Measurements from ENCODE around the gene IRAK2.
"Not testable (repeated sequence)": the region's sequence is repeated elsewhere in the genome, so short reads cannot be mapped to it uniquely, and the experiment has no call there.

The IRAK2 gene, protein sequence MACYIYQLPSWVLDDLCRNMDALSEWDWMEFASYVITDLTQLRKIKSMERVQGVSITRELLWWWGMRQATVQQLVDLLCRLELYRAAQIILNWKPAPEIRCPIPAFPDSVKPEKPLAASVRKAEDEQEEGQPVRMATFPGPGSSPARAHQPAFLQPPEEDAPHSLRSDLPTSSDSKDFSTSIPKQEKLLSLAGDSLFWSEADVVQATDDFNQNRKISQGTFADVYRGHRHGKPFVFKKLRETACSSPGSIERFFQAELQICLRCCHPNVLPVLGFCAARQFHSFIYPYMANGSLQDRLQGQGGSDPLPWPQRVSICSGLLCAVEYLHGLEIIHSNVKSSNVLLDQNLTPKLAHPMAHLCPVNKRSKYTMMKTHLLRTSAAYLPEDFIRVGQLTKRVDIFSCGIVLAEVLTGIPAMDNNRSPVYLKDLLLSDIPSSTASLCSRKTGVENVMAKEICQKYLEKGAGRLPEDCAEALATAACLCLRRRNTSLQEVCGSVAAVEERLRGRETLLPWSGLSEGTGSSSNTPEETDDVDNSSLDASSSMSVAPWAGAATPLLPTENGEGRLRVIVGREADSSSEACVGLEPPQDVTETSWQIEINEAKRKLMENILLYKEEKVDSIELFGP

DNA sequence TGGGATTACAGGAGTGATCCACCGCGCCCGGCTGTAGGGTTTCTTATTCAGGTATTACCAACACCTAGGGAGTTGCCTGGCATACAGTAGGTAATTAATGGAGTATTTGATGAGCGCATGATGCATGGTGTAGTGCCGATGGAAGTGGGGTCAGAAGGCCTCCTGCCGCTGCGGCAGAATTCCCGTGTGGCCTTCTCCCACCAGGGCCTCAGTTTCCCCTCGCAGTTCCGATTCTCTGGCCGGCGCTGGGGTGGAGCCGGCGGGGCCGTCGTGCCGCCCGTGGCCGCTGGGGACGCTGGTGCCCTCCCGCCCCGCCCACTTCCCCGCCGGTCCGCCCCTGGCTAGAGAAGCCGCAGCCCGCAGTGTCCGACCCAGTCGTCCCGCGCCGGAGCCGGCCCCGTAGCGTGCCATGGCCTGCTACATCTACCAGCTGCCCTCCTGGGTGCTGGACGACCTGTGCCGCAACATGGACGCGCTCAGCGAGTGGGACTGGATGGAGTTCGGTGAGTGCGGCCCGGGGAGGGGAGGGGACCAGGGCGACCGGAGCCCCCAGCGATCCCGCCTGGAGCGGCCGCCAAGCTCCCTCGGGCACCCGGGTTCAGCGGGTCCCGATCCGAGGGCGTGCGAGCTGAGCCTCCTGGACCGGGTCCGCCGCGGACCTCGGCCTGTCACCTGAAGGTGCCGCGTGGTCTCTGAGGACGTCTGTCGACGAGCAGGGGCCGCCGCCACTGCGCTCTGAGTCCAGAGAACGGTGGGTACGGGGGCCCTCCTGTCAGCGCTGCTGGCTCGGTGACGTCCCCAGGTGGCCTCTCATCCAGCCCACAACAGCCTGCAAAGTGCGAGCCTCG, at the start of gene IRAK2:
Gene IRAK2 (plus strand): TSS at position 374 of the 848 bp plus-strand sequence. CDS start 36 bp downstream, at position 410.
- peak; percentile 35 for DNase-seq (ENCODE audit: low read depth)

- peak; percentile 92 for DNase-seq (ENCODE audit: low read depth)
Observed at GRCh38 chr3:10115326-10116137, 49.2 kb upstream of the IRAK2 start, which contains the start of gene BRK1. Gene BRK1, plus strand, starts transcription at chr3:10115675. Its CDS starts 27 bp downstream, at chr3:10115702.

- DNase-seq (ENCODE audit: low read depth): peak; percentile 11
Observed at GRCh38 chr3:10116138-10116460, 48.6 kb upstream of the IRAK2 start.

DNA sequence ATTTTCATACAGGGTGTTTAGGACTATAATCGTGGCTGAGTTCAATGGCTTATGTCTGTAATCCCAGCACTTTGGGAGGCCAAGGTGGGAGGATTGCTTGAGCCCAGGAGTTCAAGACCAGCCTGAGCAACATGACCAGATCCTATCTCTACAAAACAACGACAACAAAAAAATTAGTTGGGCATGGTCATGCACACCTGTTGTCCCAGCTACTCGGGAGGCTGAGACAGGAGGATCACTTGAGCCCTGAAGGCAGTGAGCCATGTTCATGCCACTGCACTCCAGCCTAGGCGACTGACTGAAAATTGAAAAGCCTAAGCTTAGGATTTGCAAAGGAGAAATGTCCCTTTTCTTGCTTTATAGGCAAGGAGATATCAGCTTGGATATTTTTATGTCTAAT, 47.8 kb upstream of the IRAK2 start:
- no peak for DNase-seq (ENCODE audit: low read depth)

DNA sequence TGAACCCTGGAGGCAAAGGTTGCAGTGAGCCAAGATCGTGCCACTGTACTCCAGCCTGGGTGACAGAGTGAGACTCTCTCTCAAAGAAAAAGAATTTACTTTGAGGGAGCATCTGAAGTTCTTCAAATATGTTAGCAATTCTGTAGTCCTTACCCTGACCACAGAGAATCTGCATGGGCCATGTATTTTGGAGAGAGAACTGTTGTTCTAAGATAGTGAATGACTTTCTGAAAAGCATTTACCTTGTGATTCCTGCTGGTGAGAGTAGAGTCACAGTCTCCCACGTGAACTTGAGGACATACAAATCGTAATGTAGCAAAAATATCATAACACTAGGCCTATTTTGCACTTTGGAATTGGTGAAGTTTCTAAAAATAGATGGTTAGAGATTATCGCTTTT, 45.3 kb upstream of the IRAK2 start:
- no peak for DNase-seq (ENCODE audit: low read depth)

DNA sequence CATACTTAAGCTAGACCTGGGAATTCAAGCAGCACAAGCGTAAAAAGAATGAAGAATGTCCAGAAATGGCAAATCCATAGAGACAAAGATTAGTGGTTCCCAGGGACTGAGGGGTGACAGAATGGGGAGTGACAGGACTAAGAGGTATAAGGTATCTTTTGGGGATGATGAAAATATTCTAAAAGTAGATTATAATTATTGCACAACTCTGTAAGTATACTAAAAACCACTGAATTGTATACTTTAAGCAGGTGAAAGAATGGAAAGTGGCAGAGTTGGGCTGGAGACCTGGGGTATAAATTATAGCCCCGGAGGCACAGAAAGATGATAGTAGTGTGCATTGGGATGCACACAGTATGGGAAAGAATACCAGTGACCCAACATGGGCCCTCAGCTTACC, 43.7 kb upstream of the IRAK2 start:
- DNase-seq (ENCODE audit: low read depth): no peak

GRCh38 chr3:10122724-10123123, 42.0 kb upstream of the IRAK2 start:
- no peak for DNase-seq (ENCODE audit: low read depth)

DNA sequence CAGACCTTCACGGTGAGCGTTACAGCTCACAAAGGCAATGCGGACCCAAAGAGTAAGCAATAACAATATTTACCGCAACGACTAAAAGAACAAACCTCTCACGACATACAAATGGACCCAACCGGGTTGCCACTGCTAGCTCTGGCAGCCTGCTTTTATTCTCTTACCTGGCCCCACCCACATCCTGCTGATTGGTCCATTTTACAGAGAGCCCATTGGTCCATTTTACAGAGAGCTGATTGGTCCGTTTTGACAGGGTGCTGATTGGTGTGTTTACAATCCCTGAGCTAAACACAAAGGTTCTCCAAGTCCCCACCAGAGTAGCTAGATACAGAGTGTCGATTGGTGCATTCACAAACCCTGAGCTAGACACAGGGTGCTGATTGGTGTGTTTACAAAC, 28.8 kb upstream of the IRAK2 start:
- DNase-seq (ENCODE audit: low read depth): not testable (repeated sequence)

DNA sequence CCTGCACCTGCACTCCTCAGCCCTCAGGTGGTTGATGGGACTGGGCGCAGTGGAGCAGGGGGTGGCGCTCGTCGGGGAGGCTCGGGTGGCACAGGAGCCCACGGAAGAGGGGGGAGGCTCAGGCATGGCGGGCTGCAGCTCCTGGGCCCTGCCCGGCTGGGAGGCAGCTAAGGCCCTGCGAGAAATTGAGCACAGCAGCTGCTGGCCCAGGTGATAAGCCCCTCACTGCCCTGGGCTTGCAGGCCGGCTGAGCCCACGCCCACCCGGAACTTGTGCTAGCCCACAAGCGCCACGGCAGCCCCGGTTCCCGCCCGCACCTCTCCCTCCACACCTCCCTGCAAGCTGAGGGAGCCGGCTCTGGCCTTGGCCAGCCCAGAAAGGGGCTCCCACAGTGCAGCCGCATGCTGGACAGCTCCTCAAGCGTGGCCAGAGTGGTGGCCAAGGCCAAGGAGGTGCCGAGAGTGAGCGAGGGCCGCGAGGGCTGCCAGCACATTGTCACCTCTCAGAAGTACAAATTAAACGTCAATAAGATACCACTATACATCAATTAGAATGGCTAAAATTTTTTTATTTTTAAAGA, 28.2 kb upstream of the IRAK2 start:
- no peak for DNase-seq (ENCODE audit: low read depth)

DNA sequence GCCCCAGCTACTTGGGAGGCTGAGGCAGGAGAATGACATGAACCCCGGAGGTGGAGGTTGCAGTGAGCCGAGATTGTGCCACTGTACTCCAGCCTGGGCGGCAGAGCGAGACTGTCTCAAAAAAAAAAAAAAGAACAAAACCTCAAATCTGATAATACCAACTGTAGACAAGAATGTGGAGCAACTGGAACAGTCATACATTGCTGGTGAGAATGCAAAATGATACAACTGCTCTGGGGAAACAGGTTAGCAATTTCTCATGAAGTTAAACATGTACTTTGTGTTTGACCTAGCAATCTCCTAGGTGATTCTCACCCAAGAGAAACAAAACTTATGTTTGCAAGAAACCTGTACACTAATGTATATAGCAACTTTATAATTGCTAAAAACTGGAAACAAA, 27.5 kb upstream of the IRAK2 start:
- DNase-seq (ENCODE audit: low read depth): no peak

GRCh38 chr3:10140996-10141546, 23.6 kb upstream of the IRAK2 start:
- DNase-seq (ENCODE audit: low read depth): no peak

GRCh38 chr3:10142707-10143560, 21.8 kb upstream of the IRAK2 start:
- DNase-seq (ENCODE audit: low read depth): no peak

GRCh38 chr3:10145685-10146084, 19.0 kb upstream of the IRAK2 start:
- DNase-seq (ENCODE audit: low read depth): no peak

DNA sequence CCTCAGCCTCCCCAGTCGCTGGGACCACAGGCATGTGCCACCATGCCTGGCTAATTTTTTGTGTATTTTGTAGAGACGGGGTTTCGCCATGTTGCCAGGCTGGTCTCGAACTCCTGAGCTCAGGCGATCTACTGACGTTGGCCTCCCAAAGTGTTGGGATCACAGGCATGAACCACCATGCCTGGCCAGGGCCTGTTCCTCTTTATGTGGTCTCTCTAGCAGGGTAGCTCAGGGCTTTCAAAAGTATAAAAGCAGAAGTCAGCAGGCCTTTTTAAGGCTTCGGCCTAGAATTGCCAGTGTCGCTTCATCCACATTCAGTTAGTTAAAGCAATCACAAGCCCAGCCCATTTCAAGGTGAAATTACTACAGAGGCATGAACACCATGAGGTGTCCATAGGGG, 15.5 kb upstream of the IRAK2 start:
- DNase-seq (ENCODE audit: low read depth): no peak

GRCh38 chr3:10150987-10151386, 13.7 kb upstream of the IRAK2 start:
- no peak for DNase-seq (ENCODE audit: low read depth)

DNA sequence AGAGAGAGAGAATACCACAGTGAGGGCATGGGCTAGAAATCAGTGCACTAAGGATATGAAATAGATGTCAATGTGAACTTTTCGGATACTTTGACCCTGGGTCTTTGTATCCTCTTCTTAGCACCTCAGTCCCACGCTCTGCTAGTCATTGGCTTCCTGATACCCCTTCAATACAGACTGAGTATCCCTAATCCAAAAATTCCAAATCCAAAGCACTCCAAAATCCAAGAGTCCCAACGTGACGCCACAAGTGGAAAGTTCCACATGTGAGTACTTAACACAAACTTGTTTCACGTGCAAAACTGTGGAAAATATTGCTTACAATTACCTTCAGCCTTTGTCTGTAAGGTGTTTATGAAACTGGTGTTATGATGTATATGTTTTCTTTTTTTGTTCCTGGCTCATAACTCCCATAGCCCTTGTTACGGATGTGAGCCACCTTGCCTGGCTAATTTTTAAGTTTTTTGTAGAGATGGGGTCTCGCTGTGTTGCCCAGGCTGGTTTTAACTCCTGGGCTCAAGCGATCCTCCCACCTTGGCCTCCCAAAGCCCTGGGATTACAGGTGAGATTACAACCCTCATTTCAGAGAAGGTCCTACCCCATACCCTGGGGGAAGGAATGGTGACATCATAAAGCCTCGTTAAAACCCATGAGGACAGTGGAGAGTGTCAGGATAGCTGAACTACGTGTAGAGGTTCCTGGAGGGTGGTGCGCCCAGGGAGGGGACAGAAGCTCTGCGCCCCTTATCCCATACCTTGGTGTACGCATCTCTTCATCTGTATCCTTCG, 10.2 kb upstream of the IRAK2 start:
- no peak for DNase-seq (ENCODE audit: low read depth)

DNA sequence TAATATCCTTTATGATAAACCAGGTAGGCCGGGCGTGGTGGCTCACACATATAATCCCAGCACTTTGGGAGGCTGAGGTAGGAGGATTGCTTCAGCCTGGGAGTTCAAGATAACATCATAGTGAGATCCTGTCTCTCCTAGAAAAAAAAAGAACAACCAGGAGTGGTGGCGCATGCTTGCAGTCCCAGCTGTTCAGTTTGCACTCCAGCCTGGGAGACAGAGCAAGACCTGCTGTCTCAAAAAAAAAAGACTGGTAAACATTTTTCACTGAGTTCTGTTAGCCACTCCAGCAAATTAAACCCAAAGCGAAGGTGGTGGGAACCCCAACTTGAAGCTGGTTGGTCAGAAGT, 9.6 kb upstream of the IRAK2 start:
- DNase-seq (ENCODE audit: low read depth): no peak

DNA sequence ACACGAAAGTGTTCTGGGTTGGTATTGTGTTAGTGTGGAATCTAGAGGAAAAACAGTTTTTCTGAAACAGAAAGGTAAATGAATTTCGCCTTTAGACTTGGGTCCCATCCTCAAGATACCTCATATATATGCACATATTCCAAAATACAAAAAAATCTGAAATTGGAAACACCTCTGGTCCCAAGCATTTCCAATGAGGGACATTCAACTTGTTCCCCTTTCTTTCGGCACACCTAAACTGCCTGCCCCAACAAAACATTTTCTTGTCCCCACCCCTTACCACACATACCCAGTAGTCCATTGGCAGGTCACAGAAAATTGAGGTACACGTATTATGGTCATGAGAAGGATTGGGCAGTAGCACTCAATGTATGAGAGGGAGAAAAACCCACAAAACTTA, 9.1 kb upstream of the IRAK2 start:
- no peak for DNase-seq (ENCODE audit: low read depth)

DNA sequence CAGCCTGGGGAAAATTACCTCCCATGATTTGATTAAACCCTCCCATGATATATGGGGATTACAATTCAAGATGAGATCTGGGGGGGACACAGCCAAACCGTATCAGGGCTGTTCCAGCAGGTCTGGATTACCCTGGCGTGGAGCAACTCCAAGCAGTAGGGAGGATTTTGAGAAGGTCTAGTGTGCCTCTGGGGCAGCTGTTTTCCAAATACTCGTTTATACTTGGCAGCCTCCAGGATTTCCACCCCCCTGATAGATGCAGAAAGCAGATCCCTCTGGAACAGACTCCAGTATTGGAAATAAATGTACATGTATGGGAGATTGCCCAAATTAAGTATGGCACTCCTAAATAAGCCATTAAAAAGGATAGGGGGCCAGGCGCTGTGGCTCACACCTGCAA, 7.7 kb upstream of the IRAK2 start:
- DNase-seq (ENCODE audit: low read depth): no peak

- not testable (repeated sequence) for DNase-seq (ENCODE audit: low read depth)
Observed at GRCh38 chr3:10158555-10158954, 6.2 kb upstream of the IRAK2 start.

All from activated T-cell treated with anti-CD3 and anti-CD28 coated beads for 24 hours (primary cell).